Keratinocyte (primary cell): ENCODE measurements around the gene CPSF3. TPM values are rescaled to one million over a fixed set of nuclear protein-coding genes. Genes with fewer than 3 reads are reported as not detected.

Experiments
- DNase-seq: peaks from one replicate; pipeline ENCODE4 v3.0.0-alpha.2; 2011; ENCODE audit warnings: low read depth, missing footprints, low spot score
- FAIRE-seq: peaks from 2 replicates; lab custom pipeline; 2011; peaks lifted over from hg19 to GRCh38; lab: Jason Lieb, UNC
- H2AFZ ChIP-seq: 2 replicates; pipeline ENCODE4 v1.6.0; 2012; ENCODE audit warnings: low read length, control low read depth, inconsistent platforms; ENCODE audit not compliant: control insufficient read depth
- H3K27ac ChIP-seq: 2 replicates; pipeline ENCODE4 v1.5.1; 2011; ENCODE audit warnings: low read length; ENCODE audit not compliant: control insufficient read depth, insufficient read depth
- H3K27me3 ChIP-seq: 3 replicates; pipeline ENCODE4 v1.6.0; 2011; ENCODE audit warnings: low read length; ENCODE audit not compliant: control insufficient read depth, insufficient read depth; ENCODE audit errors: extremely low read depth
- H3K36me3 ChIP-seq, 2 experiments: 2 replicates in 1 of 2; 3 replicates in 1 of 2; pipeline ENCODE4 v1.5.1; 2011; ENCODE audit warnings: low read length in 2 of 2, mild to moderate bottlenecking in 1 of 2; ENCODE audit not compliant: control insufficient read depth in 2 of 2, insufficient read depth in 2 of 2; ENCODE audit errors: extremely low read depth in 1 of 2
- H3K4me1 ChIP-seq: 3 replicates; pipeline ENCODE4 v1.5.1; 2011; ENCODE audit warnings: low read length; ENCODE audit not compliant: control insufficient read depth, insufficient read depth; ENCODE audit errors: extremely low read depth
- H3K4me2 ChIP-seq: 3 replicates; pipeline ENCODE4 v1.6.0; 2011; ENCODE audit warnings: low read depth, low read length; ENCODE audit not compliant: control insufficient read depth, insufficient read depth; ENCODE audit errors: extremely low read depth
- H3K4me3 ChIP-seq, 3 experiments: fragments of 200-600 bp in 1 of 3; sonication (generic) in 1 of 3; 2 replicates in 2 of 3; 3 replicates in 1 of 3; pipeline ENCODE4 v1.5.1; 2011 to 2016; ENCODE audit warnings: low read length in 3 of 3, mild to moderate bottlenecking in 3 of 3, control low read depth in 2 of 3, inconsistent platforms in 1 of 3, low read depth in 1 of 3, mixed read lengths in 1 of 3, mixed run types in 1 of 3, moderate library complexity in 1 of 3; ENCODE audit not compliant: control insufficient read depth in 2 of 3, insufficient read depth in 2 of 3; ENCODE audit errors: extremely low read depth in 1 of 3
- H3K79me2 ChIP-seq: 2 replicates; pipeline ENCODE4 v1.6.0; 2012; ENCODE audit warnings: low read length; ENCODE audit not compliant: control insufficient read depth, insufficient read depth
- H3K9ac ChIP-seq: 3 replicates; pipeline ENCODE4 v1.6.0; 2011; ENCODE audit warnings: low read length; ENCODE audit not compliant: control insufficient read depth, insufficient read depth; ENCODE audit errors: extremely low read depth
- H3K9me1 ChIP-seq: 3 replicates; pipeline ENCODE4 v1.6.0; 2011; ENCODE audit warnings: low read length; ENCODE audit not compliant: control insufficient read depth, insufficient read depth; ENCODE audit errors: extremely low read depth
- H3K9me3 ChIP-seq: 2 replicates; pipeline ENCODE4 v1.5.1; 2012; ENCODE audit warnings: low read depth, low read length; ENCODE audit not compliant: control insufficient read depth
- H4K20me1 ChIP-seq: 3 replicates; pipeline ENCODE4 v1.6.0; 2011; ENCODE audit warnings: low read length; ENCODE audit not compliant: control insufficient read depth, insufficient read depth; ENCODE audit errors: extremely low read depth
- EZH2 ChIP-seq: IDR thresholded peaks from one replicate; pipeline ENCODE4 v1.6.1; 2012; ENCODE audit warnings: inconsistent platforms, mild to moderate bottlenecking, low read length, moderate library complexity
- dilution Hi-C: fragments of 300-500 bp; cut with MboI; formaldehyde crosslinking; loops from one replicate; pipeline ENCODE4 v1.7.0; 2020; ENCODE audit warnings: low sequenced_read_pairs; ENCODE audit not compliant: extremely low pct_ligation_motif_present
- polyA plus RNA-seq, 5 experiments: library from polyadenylated mRNA; depleted of rRNA in 3 of 5; stranded (reverse) in 3 of 5; stranded (forward) in 1 of 5; unstranded in 1 of 5; fragments of >200 nt; gene quantifications; 1 replicate in 1 of 5; 2 replicates in 3 of 5; 3 replicates in 1 of 5; pipeline versions ENCODE4 v1.2.1 to v1.2.3, GENCODE V29; 2011 to 2012; ENCODE audit warnings: missing spikeins in 2 of 5, low read depth in 1 of 5, low replicate concordance in 1 of 5
- TF ChIP-seq, protein P1 (sequence below), 3 experiments: IDR thresholded peaks in 1 of 3; conservative IDR thresholded peaks in 1 of 3; optimal IDR thresholded peaks in 1 of 3; 2 replicates in 2 of 3; 3 replicates in 1 of 3; pipeline versions ENCODE3 to v1.5.1; 2011; ENCODE audit warnings: low read length in 3 of 3, mild to moderate bottlenecking in 3 of 3, moderate library complexity in 2 of 3, control low read depth in 1 of 3, inconsistent platforms in 1 of 3; ENCODE audit not compliant: insufficient read depth in 2 of 3; ENCODE audit errors: extremely low read depth in 1 of 3

Gene CPSF3
- polyA plus RNA-seq, 1 donor (not counting 4 experiments of a cell fraction or from before 2014, with no cell fraction given) = 31.1 TPM

GRCh38 chr2:9378433-9379390 lies 44.7 kb upstream of the CPSF3 start:
- H3K36me3 ChIP-seq = peaks cover 46 to 49% of the 10 kb centered on the region in 2 experiments
- H3K27me3 ChIP-seq = no peaks in the 10 kb centered on the region
- H3K9me3 ChIP-seq = no peaks in the 10 kb centered on the region
- dilution Hi-C loops = no loop called here
- no peaks in the 10 kb centered on the region for H4K20me1 ChIP-seq
- TF ChIP-seq EZH2 = no peak
- TF ChIP-seq, protein P1, sequence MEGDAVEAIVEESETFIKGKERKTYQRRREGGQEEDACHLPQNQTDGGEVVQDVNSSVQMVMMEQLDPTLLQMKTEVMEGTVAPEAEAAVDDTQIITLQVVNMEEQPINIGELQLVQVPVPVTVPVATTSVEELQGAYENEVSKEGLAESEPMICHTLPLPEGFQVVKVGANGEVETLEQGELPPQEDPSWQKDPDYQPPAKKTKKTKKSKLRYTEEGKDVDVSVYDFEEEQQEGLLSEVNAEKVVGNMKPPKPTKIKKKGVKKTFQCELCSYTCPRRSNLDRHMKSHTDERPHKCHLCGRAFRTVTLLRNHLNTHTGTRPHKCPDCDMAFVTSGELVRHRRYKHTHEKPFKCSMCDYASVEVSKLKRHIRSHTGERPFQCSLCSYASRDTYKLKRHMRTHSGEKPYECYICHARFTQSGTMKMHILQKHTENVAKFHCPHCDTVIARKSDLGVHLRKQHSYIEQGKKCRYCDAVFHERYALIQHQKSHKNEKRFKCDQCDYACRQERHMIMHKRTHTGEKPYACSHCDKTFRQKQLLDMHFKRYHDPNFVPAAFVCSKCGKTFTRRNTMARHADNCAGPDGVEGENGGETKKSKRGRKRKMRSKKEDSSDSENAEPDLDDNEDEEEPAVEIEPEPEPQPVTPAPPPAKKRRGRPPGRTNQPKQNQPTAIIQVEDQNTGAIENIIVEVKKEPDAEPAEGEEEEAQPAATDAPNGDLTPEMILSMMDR (optimal IDR thresholded peaks at IDR 0.05 in 1 of 3, IDR thresholded peaks at IDR 0.05 in 1 of 3, conservative IDR thresholded peaks at IDR 0.05 in 1 of 3; ENCODE audit: extremely low read depth in 1 of 3, insufficient read depth in 2 of 3, low read length in 3 of 3) = no peak
- peaks cover 6% of the 10 kb centered on the region for H3K4me1 ChIP-seq
- no peak overlapping the region for H3K9ac ChIP-seq
- FAIRE-seq = no peak
- no peak overlapping the region for H3K4me3 ChIP-seq
- no peak overlapping the region for H2AFZ ChIP-seq
- H3K9me1 ChIP-seq = no peaks in the 10 kb centered on the region
- no peak overlapping the region for H3K4me2 ChIP-seq
- H3K27ac ChIP-seq = no peak overlapping the region
- no peaks in the 10 kb centered on the region for H3K79me2 ChIP-seq
- no peak for DNase-seq

DNA sequence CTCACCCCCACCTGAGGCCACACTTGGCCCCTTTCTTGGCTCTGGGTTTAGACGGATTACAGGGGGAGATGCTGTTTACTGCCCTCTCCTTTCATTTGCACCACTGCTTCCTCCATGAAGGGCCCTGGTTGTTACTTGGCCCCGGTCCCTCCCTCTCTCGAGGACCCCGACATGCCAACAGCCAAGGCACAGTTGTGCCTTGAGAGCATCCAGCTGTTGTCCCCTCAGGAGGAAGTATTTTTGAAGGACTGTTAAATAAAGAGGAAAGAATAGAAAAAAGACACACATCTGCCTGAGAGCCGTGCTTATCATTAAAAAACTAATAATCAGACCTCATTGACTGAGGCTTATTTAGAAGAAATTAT lies 44.1 kb upstream of the CPSF3 start:
- TF ChIP-seq, protein P1 (optimal IDR thresholded peaks at IDR 0.05 in 1 of 3, IDR thresholded peaks at IDR 0.05 in 1 of 3, conservative IDR thresholded peaks at IDR 0.05 in 1 of 3; ENCODE audit: extremely low read depth in 1 of 3, insufficient read depth in 2 of 3, low read length in 3 of 3) = no peak
- TF ChIP-seq EZH2 = no peak
- Histone ChIP-seq H3K9me3 (no peaks in the 10 kb centered on the region), H3K4me2 (no peak overlapping the region), H2AFZ (no peak overlapping the region), H4K20me1 (no peaks in the 10 kb centered on the region), H3K79me2 (no peaks in the 10 kb centered on the region), H3K36me3 (peaks cover 44 to 52% of the 10 kb centered on the region in 2 experiments), H3K9me1 (no peaks in the 10 kb centered on the region), H3K4me3 (no peak overlapping the region), H3K9ac (no peak overlapping the region), H3K27ac (no peak overlapping the region), H3K4me1 (peaks cover 6% of the 10 kb centered on the region), H3K27me3 (no peaks in the 10 kb centered on the region)
- FAIRE-seq (no peak), DNase-seq (no peak)
- dilution Hi-C loops = no loop called here
